Upper lobe of right lung (tissue), 1 donor: ENCODE results near the gene SDR42E2. TPM values are rescaled to one million over a fixed set of nuclear protein-coding genes. Genes with fewer than 3 reads are reported as not detected.
A peak's percentile ranks its signal among the peaks of the same experiment; 100 is the strongest.

ENCODE experiments used
- ATAC-seq: fragments of 200-7000 bp; cut with Tn5 transposase; one replicate; pipeline ENCODE4 v1.9.1; 2020; ENCODE audit warnings: mild to moderate bottlenecking, moderate library complexity
- DNase-seq: peaks from one replicate; pipeline ENCODE4 v3.0.0-alpha.2; 2020
- H3K27ac ChIP-seq: fragments of 200-600 bp; one replicate; pipeline ENCODE4 v1.8.0; 2022
- H3K27me3 ChIP-seq: fragments of 200-600 bp; one replicate; pipeline ENCODE4 v1.8.0; 2022; ENCODE audit warnings: mild to moderate bottlenecking
- H3K36me3 ChIP-seq: fragments of 200-600 bp; one replicate; pipeline ENCODE4 v1.8.0; 2022
- H3K4me1 ChIP-seq: fragments of 200-600 bp; one replicate; pipeline ENCODE4 v1.8.0; 2022
- H3K4me3 ChIP-seq: fragments of 200-600 bp; one replicate; pipeline ENCODE4 v1.8.0; 2022; ENCODE audit warnings: mild to moderate bottlenecking
- H3K9me3 ChIP-seq: fragments of 200-600 bp; one replicate; pipeline ENCODE4 v1.8.0; 2022
- intact Hi-C: fragments of 100-400 bp; cut with DNase I; formaldehyde crosslinking; loops from one replicate; pipeline ENCODE4 v1.11.0; 2022
- total RNA-seq: library from RNA; stranded (reverse); fragmentation: NEBNext Ultra II Directional; extraction: Animal tissue kit (Norgen Biotek cat#: 25700); gene quantifications from one replicate; pipeline ENCODE4 v1.2.1, GENCODE V29; 2021
- TF ChIP-seq, protein P1 (sequence below): fragments of 200-600 bp; IDR thresholded peaks from one replicate; pipeline ENCODE4 v1.8.0; 2022; ENCODE audit warnings: antibody characterized with exemption
- donor health status: DM: no; HTN: yes; CAD: no; lungs with severe emphysema.

The SDR42E2 gene
- total RNA-seq, 1 donor from 2014 or later = 0.14 TPM

DNA sequence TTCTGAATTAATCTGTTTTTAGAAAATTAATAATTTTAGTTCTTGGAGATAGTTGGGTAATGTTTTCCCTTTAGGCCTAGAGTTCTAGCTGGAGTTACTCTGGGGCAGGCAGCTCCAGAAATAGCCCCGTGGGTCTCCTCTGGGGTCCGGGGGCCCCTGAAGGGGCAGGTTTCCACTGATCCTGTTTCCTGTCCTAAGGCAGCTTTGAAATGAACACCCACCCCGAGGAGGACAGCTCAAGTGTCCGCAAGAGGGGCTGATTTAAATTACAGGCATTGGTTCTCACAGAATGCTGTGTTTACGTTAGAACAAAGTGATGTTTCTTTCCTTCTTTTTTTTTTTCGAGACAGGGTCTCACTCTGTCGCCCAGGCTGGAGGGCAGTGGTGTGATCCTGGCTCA lies 67.6 kb downstream of the SDR42E2 start:
- TF ChIP-seq, protein P1, sequence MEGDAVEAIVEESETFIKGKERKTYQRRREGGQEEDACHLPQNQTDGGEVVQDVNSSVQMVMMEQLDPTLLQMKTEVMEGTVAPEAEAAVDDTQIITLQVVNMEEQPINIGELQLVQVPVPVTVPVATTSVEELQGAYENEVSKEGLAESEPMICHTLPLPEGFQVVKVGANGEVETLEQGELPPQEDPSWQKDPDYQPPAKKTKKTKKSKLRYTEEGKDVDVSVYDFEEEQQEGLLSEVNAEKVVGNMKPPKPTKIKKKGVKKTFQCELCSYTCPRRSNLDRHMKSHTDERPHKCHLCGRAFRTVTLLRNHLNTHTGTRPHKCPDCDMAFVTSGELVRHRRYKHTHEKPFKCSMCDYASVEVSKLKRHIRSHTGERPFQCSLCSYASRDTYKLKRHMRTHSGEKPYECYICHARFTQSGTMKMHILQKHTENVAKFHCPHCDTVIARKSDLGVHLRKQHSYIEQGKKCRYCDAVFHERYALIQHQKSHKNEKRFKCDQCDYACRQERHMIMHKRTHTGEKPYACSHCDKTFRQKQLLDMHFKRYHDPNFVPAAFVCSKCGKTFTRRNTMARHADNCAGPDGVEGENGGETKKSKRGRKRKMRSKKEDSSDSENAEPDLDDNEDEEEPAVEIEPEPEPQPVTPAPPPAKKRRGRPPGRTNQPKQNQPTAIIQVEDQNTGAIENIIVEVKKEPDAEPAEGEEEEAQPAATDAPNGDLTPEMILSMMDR = no peak
- H3K36me3 ChIP-seq = peaks cover 57% of the 10 kb centered on the region
- intact Hi-C loops = no loop called here
- H3K27ac ChIP-seq = no peak overlapping the region
- H3K4me3 ChIP-seq = no peak overlapping the region
- DNase-seq (no peak), ATAC-seq (no peak)
- H3K27me3 ChIP-seq = no peaks in the 10 kb centered on the region
- H3K9me3 ChIP-seq = no peaks in the 10 kb centered on the region
- no peaks in the 10 kb centered on the region for H3K4me1 ChIP-seq

DNA sequence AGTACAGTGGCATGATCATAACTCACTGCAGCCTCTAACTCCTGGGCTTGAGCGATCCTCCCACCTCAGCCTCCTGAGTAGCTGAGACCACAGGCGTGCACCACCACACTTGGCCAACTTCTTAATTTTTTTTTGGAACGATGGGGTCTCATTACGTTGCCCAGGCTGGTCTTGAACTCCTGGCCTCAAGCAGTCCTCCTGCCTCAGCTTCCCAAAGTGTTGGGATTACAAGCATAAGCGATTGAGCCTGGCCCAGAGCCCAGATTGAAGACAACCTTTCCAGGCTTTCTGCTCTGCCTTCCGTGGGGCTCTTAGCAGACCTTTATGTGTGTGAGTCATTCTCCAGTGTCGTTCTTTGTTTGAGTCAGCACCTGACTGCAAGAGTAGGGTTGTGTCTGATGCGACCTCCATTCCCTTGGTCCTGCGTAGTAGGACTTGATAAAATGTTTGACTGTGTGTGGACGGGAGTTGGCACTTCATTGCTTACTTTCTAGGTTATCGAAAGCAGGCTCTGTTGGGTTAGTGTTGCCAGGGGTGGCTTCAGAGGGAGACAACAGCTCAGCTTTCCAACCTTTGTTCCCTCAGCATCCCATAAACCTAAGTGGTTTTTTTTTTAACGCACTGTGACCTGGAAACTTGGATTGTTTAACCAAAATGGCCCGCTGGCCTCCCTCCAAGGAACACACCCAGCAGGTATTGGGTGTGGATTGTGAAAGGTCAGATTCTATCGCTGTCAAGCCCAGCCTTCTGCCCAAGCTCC lies 70.2 kb downstream of the SDR42E2 start:
- H3K4me3 ChIP-seq = no peak overlapping the region
- H3K27ac ChIP-seq = peak overlapping the region; percentile 11
- intact Hi-C loops = no loop called here
- H3K4me1 ChIP-seq = peaks cover 1% of the 10 kb centered on the region
- ATAC-seq (peak; percentile 75), DNase-seq (peak; percentile 77)
- no peaks in the 10 kb centered on the region for H3K27me3 ChIP-seq
- H3K36me3 ChIP-seq = peaks cover 47% of the 10 kb centered on the region
- H3K9me3 ChIP-seq = no peaks in the 10 kb centered on the region
- TF ChIP-seq, protein P1 = no peak

DNA sequence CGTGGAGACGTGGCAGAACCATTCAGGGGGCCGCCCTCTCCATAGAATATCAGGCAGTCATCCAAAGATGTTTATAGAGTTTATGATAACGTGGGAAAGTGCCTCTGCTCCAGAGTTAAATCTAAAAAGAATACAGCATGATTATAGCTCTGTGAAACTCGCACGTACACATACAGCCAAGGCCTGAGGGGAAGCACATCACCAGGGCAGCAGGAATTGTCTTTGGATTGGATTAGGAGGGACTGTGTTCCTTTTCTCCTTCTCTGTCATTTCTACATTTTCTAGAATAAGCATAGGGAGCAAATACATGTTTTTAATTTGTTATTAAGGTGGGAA lies 70.7 kb downstream of the SDR42E2 start:
- ATAC-seq = no peak
- peaks cover 48% of the 10 kb centered on the region for H3K36me3 ChIP-seq
- no peak for DNase-seq
- TF ChIP-seq, protein P1 = no peak
- no peaks in the 10 kb centered on the region for H3K27me3 ChIP-seq
- peak overlapping the region; percentile 11 for H3K27ac ChIP-seq
- H3K4me1 ChIP-seq = peaks cover 2% of the 10 kb centered on the region
- no peak overlapping the region for H3K4me3 ChIP-seq
- intact Hi-C loops = no loop called here
- no peaks in the 10 kb centered on the region for H3K9me3 ChIP-seq

DNA sequence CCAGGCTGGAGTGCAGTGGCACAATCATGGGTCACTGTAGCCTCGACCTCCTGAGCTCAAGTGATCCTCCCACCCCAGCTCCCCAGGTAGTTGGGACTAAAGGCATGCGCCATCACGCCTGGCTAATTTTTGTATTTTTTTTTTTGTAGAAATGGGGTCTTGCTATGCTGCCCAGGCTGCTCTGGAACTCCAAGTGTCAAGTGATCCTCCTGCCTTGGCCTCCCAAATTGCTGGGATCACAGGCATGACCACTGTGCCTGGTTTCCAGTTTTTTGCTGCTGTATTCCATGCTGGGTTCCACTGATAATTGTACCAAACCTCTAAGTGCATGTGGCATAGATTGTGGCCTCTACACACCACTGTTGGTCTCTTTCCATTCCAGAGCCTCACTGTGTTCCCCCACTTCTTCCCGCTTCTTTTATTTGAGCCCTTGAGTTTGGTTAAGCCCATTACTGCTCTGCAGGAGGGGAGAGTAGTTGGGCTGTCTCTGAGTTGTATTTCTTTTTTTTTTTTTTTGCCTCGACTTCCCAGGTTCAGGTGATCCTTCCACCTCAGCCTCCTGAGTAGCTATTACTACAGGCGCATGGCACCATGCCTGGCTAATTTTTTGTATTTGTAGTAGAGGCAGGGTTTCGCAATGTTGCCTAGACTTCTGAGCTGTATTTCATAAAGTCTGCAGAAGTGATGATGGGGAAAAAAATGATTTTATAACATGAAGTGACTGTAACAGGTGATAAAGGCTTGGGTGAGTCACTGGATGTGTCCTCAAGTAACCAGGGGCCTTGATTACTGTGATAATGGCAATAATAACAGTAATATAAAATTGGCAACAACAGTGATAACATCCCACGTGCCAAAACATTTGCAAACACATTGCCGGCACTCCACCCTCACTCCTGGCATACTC lies 73.8 kb downstream of the SDR42E2 start:
- TF ChIP-seq, protein P1 = no peak
- no peak overlapping the region for H3K4me3 ChIP-seq
- intact Hi-C loops = no loop called here
- no peaks in the 10 kb centered on the region for H3K9me3 ChIP-seq
- DNase-seq = no peak
- peak overlapping the region; percentile 42 for H3K27ac ChIP-seq
- peaks cover 22% of the 10 kb centered on the region for H3K36me3 ChIP-seq
- ATAC-seq = no peak
- peaks cover 23% of the 10 kb centered on the region for H3K4me1 ChIP-seq
- H3K27me3 ChIP-seq = no peaks in the 10 kb centered on the region

DNA sequence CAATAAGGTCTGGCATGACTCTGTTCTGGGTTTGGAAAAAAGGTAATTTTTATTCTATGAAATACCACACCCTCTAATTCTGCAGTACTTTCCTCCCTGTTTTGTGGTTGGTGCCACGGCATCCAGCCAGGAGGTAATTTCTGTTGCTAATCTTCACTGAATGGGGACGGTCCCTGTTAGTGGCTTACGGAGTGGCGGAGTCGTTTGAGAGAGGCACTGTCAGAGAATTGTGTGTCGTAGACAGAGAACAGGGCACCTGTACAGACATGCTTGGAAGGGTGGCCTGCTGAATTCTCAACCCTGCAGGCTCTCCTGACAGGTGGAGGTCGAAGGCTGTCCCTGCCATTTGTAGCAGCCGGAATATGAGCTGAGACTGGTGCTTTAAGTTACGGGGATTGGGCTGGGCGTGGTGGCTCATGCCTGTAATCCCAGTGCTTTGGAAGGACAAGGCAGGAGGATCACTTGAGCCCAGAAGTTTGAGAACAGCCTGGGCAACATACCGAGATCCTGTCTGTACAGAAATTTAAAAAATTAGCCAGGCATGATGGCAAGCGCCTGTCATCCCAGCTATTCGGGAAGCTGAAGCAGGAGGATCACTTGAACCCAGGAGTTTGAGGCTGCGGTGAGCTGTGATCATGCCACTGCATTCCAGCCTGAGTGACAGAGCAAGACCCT lies 77.0 kb downstream of the SDR42E2 start:
- peak overlapping the region; percentile 69 for H3K27ac ChIP-seq
- intact Hi-C loops = no loop called here

More for the DNA sequence above, 77.0 kb downstream of the SDR42E2 start:
- H3K9me3 ChIP-seq = no peaks in the 10 kb centered on the region
- TF ChIP-seq, protein P1 = no peak
- peaks cover 10% of the 10 kb centered on the region for H3K36me3 ChIP-seq
- H3K4me1 ChIP-seq = peaks cover 29% of the 10 kb centered on the region
- DNase-seq = no peak
- no peaks in the 10 kb centered on the region for H3K27me3 ChIP-seq
- no peak overlapping the region for H3K4me3 ChIP-seq
- no peak for ATAC-seq
